Measurements from ENCODE around the gene VPS37C.

The VPS37C gene

DNA sequence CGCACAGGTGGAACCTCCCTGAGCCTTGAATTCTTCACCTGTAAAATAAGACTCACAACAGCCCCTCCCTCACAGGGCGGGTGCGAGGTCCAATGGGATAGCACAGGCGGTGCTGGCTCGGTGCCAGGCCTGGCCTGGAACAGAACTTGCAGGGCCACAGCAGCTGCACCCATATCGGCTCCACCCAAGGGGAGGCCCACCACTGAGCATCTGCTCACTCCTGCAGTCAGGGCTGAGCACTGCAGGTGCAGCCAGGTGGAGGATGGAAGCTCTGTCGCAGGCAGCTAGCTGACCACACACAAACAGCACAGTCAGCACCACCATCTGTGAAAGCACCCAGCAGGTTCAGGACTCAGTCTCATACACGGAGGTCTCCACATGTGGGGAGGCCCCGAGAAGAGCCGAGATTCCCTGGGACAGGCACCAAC is 19.6 kb downstream of the VPS37C start:
- Histone ChIP-seq H3K27me3 (ENCODE audit: insufficient read depth, low read depth) (no peaks in the 10 kb centered on the region), H3K4me1 (ENCODE audit: low read depth, poor library complexity, severe bottlenecking) (peaks cover 47% of the 10 kb centered on the region), H3K79me2 (ENCODE audit: insufficient read depth, low read depth) (no peaks in the 10 kb centered on the region), H3K36me3 (ENCODE audit: insufficient read depth) (no peaks in the 10 kb centered on the region), H4K20me1 (ENCODE audit: insufficient read depth) (no peaks in the 10 kb centered on the region), H2AFZ (ENCODE audit: low read depth) (peak overlapping the region; percentile 36; the same call in 1 of the 2 replicates), H3K9ac (peak overlapping the region; percentile 36; the same call in 1 of the 2 replicates), H3K27ac (peak overlapping the region; percentile 81), H3K4me2 (peak overlapping the region; percentile 80), H3K4me3 (IDR thresholded peaks at IDR 0.05; ENCODE audit: insufficient read depth, low read depth, low read length) (no peak overlapping the region)
- TF ChIP-seq, protein P1, sequence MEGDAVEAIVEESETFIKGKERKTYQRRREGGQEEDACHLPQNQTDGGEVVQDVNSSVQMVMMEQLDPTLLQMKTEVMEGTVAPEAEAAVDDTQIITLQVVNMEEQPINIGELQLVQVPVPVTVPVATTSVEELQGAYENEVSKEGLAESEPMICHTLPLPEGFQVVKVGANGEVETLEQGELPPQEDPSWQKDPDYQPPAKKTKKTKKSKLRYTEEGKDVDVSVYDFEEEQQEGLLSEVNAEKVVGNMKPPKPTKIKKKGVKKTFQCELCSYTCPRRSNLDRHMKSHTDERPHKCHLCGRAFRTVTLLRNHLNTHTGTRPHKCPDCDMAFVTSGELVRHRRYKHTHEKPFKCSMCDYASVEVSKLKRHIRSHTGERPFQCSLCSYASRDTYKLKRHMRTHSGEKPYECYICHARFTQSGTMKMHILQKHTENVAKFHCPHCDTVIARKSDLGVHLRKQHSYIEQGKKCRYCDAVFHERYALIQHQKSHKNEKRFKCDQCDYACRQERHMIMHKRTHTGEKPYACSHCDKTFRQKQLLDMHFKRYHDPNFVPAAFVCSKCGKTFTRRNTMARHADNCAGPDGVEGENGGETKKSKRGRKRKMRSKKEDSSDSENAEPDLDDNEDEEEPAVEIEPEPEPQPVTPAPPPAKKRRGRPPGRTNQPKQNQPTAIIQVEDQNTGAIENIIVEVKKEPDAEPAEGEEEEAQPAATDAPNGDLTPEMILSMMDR (conservative IDR thresholded peaks at IDR 0.05; ENCODE audit: low read depth, low read length), result no peak

DNA sequence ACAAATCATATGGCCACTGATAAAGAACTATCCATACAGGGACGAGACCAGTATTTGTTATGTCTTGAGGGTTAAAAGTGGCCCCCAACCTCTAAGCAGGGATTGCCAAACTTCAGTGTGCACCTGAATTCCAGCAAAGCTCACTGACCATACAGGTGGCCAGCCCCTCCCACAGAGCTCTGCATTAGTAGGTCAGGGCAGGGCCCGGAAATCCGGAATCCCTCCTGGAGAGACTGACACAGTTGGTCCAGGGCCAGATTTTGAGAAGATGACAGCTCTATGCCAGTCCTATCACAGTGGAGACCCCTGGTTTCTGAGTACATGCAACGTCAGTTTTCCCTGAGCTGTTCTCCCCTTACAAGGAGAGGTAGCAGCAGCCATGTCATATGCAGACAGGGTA is 20.8 kb downstream of the VPS37C start:
- no peak overlapping the region; the same call in 1 of the 2 replicates for H3K9ac ChIP-seq
- TF ChIP-seq, protein P1 (conservative IDR thresholded peaks at IDR 0.05; ENCODE audit: low read depth, low read length), result no peak
- H2AFZ ChIP-seq (ENCODE audit: low read depth), result no peak overlapping the region
- no peaks in the 10 kb centered on the region for H3K79me2 ChIP-seq (ENCODE audit: insufficient read depth, low read depth)
- no peak overlapping the region for H3K4me3 ChIP-seq (IDR thresholded peaks at IDR 0.05; ENCODE audit: insufficient read depth, low read depth, low read length)
- H4K20me1 ChIP-seq (ENCODE audit: insufficient read depth), result no peaks in the 10 kb centered on the region
- H3K27ac ChIP-seq, result peak overlapping the region; percentile 81; the same call in 1 of the 2 replicates
- H3K4me2 ChIP-seq, result peak overlapping the region; percentile 80
- H3K4me1 ChIP-seq (ENCODE audit: low read depth, poor library complexity, severe bottlenecking), result peaks cover 47% of the 10 kb centered on the region
- H3K36me3 ChIP-seq (ENCODE audit: insufficient read depth), result no peaks in the 10 kb centered on the region
- H3K27me3 ChIP-seq (ENCODE audit: insufficient read depth, low read depth), result no peaks in the 10 kb centered on the region

DNA sequence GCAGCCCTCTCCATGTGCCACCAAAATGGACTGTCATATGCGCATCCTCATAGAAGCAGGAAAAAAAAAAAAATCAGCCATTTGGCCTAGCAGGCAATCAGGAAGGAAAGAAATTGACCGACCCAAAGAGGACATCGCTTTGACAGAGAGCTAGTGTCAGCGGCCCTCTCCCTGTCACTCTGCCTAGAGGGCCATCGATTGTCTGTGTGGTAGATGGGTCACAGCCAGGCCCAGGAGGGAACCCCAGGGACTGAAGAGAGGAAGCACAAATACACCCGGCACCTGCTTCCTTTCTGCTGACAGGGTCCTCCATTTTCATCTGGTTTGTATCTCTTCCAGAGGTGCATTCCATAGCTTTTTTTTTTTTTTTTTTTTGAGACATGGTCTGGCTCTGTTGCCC is 21.8 kb downstream of the VPS37C start:
- H3K9ac ChIP-seq, result no peak overlapping the region
- no peaks in the 10 kb centered on the region for H3K79me2 ChIP-seq (ENCODE audit: insufficient read depth, low read depth)
- H2AFZ ChIP-seq (ENCODE audit: low read depth), result no peak overlapping the region
- H3K4me1 ChIP-seq (ENCODE audit: low read depth, poor library complexity, severe bottlenecking), result peaks cover 47% of the 10 kb centered on the region
- H3K36me3 ChIP-seq (ENCODE audit: insufficient read depth), result no peaks in the 10 kb centered on the region
- no peaks in the 10 kb centered on the region for H4K20me1 ChIP-seq (ENCODE audit: insufficient read depth)
- H3K27me3 ChIP-seq (ENCODE audit: insufficient read depth, low read depth), result no peaks in the 10 kb centered on the region
- no peak overlapping the region for H3K27ac ChIP-seq
- peak overlapping the region; percentile 17; the same call in 1 of the 2 replicates for H3K4me2 ChIP-seq
- no peak overlapping the region for H3K4me3 ChIP-seq (IDR thresholded peaks at IDR 0.05; ENCODE audit: insufficient read depth, low read depth, low read length)
- TF ChIP-seq, protein P1 (conservative IDR thresholded peaks at IDR 0.05; ENCODE audit: low read depth, low read length), result no peak

DNA sequence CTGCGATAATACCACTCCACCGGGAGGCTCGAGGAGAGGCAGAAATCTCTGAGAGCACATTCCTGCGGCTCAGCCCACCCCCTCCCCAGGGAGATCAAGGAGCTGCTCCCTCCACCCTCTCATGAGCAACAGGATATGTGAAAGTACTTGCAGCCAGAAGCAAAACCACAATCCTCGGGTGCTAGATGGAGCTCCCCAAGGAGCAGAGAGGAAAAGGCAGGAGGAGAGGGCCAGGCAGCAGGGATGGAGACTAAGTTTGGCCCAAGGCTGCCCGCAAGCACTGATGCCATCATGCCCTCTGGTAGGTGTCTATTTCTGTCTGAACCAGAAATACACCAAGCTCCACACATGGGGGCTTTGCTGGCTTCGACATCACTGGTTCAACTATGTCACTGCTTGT is 22.3 kb downstream of the VPS37C start:
- peak overlapping the region; percentile 17; the same call in 1 of the 2 replicates for H3K4me2 ChIP-seq
- TF ChIP-seq, protein P1 (conservative IDR thresholded peaks at IDR 0.05; ENCODE audit: low read depth, low read length), result no peak
- no peak overlapping the region for H3K27ac ChIP-seq
- H3K4me1 ChIP-seq (ENCODE audit: low read depth, poor library complexity, severe bottlenecking), result peaks cover 47% of the 10 kb centered on the region
- no peaks in the 10 kb centered on the region for H3K79me2 ChIP-seq (ENCODE audit: insufficient read depth, low read depth)
- no peak overlapping the region for H3K9ac ChIP-seq
- H3K36me3 ChIP-seq (ENCODE audit: insufficient read depth), result no peaks in the 10 kb centered on the region
- H2AFZ ChIP-seq (ENCODE audit: low read depth), result no peak overlapping the region
- no peaks in the 10 kb centered on the region for H4K20me1 ChIP-seq (ENCODE audit: insufficient read depth)
- H3K27me3 ChIP-seq (ENCODE audit: insufficient read depth, low read depth), result no peaks in the 10 kb centered on the region
- no peak overlapping the region for H3K4me3 ChIP-seq (IDR thresholded peaks at IDR 0.05; ENCODE audit: insufficient read depth, low read depth, low read length)
